ENCODE measurements around the gene FAM236B.
"Not testable (repeated sequence)": the region's sequence is repeated elsewhere in the genome, so short reads cannot be mapped to it uniquely, and the experiment has no call there.

GRCh38 chrX:72776653-72777466 is 5.6 kb downstream of the FAM236B start, which contains the start of gene DMRTC1B:
- TF ChIP-seq, protein P1, sequence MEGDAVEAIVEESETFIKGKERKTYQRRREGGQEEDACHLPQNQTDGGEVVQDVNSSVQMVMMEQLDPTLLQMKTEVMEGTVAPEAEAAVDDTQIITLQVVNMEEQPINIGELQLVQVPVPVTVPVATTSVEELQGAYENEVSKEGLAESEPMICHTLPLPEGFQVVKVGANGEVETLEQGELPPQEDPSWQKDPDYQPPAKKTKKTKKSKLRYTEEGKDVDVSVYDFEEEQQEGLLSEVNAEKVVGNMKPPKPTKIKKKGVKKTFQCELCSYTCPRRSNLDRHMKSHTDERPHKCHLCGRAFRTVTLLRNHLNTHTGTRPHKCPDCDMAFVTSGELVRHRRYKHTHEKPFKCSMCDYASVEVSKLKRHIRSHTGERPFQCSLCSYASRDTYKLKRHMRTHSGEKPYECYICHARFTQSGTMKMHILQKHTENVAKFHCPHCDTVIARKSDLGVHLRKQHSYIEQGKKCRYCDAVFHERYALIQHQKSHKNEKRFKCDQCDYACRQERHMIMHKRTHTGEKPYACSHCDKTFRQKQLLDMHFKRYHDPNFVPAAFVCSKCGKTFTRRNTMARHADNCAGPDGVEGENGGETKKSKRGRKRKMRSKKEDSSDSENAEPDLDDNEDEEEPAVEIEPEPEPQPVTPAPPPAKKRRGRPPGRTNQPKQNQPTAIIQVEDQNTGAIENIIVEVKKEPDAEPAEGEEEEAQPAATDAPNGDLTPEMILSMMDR (conservative IDR thresholded peaks at IDR 0.05; ENCODE audit: low read depth, low read length), result not testable (repeated sequence)
- TF ChIP-seq EZH2 (IDR thresholded peaks at IDR 0.05; ENCODE audit: borderline replicate concordance, low read depth, low read length, poor library complexity, severe bottlenecking), result not testable (repeated sequence)

Data from A673 (cell line).